Retinal pigment epithelial cell (primary cell): ENCODE results near the gene FBXL5.
A peak's percentile ranks its signal among the peaks of the same experiment; 100 is the strongest.

ENCODE experiments used
- DNase-seq: peaks from one replicate; pipeline ENCODE4 v3.0.0-alpha.2; 2010; ENCODE audit warnings: low read depth
- H3K4me3 ChIP-seq: 2 replicates; pipeline ENCODE4 v1.5.1; 2011; ENCODE audit warnings: mild to moderate bottlenecking, low read length, control low read depth, moderate library complexity
- CTCF ChIP-seq: conservative IDR thresholded peaks from 2 replicates; pipeline ENCODE4 v1.5.1; 2011; ENCODE audit warnings: low read depth, low read length, control low read depth, inconsistent platforms

FBXL5 gene

GRCh38 chr4:15655223-15656037, at the start of gene FBXL5:
Gene FBXL5 (minus strand): TSS chr4:15655357. CDS start chr4:15655287, 70 bp downstream.
- no peak for TF ChIP-seq CTCF
- DNase-seq = peak; percentile 48
- H3K4me3 ChIP-seq = peak within 1 kb of the TSS; percentile 75

GRCh38 chr4:15704129-15704528, 49.0 kb upstream of the FBXL5 start:
- no peak for DNase-seq

GRCh38 chr4:15703439-15703838, 48.3 kb upstream of the FBXL5 start:
- no peak for TF ChIP-seq CTCF
- DNase-seq = no peak
- no peak overlapping the region for H3K4me3 ChIP-seq

More at GRCh38 chr4:15704129-15704528, 49.0 kb upstream of the FBXL5 start:
- TF ChIP-seq CTCF = no peak
- H3K4me3 ChIP-seq = no peak overlapping the region

- no peak for TF ChIP-seq CTCF
- DNase-seq = no peak
- peak within 1 kb of the TSS; percentile 48 for H3K4me3 ChIP-seq
Measured at GRCh38 chr4:15702941-15703403, 47.8 kb upstream of the FBXL5 start, which contains the start of gene BST1. Gene BST1 (plus strand): TSS chr4:15703065. CDS start chr4:15703145, 80 bp downstream.

GRCh38 chr4:15696866-15697265, 41.7 kb upstream of the FBXL5 start:
- DNase-seq = no peak
- no peak overlapping the region for H3K4me3 ChIP-seq
- no peak for TF ChIP-seq CTCF

- no peak overlapping the region for H3K4me3 ChIP-seq
- TF ChIP-seq CTCF = no peak
- no peak for DNase-seq
Measured at GRCh38 chr4:15695729-15696128, 40.6 kb upstream of the FBXL5 start.

GRCh38 chr4:15695240-15695699, 40.1 kb upstream of the FBXL5 start:
- TF ChIP-seq CTCF = no peak
- H3K4me3 ChIP-seq = no peak overlapping the region
- peak; percentile 100 for DNase-seq
